GM18498 (cell line): Measurements from ENCODE around the gene PRMT5.
A peak's percentile ranks its signal among the peaks of the same experiment; 100 is the strongest.

Experiments
- ATAC-seq: cut with Tn5 transposase; IDR thresholded peaks from one replicate; pipeline ENCODE4 v1.9.1; 2021; ENCODE audit warnings: mild to moderate bottlenecking, moderate library complexity; ENCODE audit not compliant: unreplicated experiment

PRMT5 gene

DNA sequence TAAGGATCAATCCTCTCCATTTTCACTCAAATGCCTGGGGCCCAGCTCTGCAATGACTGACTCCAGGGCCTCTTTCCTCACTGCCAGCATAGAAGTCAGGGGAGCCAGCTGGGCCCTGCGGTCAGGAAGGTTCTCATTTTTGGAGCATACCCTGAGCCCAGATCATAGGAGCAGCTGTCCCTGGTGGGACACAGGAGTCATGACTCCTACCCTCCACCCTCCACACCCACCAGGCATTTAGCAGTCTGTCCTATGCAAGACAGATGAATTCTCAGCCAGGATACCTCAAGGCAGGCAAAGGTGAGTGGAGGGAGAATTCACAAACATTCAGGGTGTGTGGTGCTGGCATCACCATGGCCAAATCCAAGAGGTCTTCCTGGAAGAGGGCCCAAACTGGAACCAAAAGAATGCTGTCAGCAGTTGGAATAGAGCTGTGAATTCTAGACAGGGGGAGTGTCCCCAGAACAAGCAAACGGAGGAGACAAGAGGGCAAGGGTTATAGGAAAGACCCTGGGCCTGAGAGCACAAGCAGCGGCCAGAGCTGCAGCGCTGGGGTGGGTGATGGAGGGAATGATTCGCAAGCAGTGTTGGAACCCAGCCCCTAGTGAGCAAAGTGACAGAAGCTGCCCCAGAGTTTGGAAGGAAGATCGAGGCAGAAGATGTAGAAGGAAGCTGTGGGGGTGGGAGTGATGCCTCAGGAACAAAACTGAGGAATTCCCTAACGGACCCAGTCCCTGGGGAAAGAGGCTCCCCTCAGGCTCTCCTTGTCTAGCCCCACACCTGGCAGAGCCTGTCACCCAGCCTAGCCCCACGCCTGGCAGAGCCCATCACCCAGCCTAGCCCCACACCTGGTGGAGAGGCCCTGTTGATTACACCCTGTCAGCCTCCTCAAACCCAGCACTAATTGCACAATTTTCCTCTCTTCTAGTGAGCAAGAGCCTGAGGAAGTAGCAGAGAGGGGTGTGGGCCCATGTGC lies 50.6 kb downstream of the PRMT5 start:
- ATAC-seq = no peak

DNA sequence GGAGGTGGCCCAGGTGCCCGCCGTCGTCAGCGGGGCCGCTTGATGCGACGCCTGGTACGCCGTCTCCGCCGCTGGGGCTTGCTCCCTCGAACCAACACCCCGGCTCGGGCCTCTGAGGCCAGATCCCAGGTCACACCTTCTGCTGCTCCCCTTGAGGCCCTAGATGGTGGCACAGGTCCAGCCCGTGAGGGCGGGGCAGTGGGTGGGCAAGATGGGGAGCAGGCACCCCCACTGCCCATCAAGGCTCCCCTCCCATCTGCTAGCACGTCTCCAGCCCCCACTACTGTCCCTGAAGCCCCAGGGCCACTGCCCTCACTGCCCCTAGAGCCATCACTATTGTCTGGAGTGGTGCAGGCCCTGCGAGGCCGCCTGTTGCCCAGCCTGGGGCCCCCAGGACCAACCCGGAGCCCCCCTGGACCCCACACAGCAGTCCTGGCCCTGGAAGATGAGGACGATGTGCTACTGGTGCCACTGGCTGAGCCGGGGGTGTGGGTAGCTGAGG lies 52.1 kb downstream of the PRMT5 start:
- no peak for ATAC-seq

DNA sequence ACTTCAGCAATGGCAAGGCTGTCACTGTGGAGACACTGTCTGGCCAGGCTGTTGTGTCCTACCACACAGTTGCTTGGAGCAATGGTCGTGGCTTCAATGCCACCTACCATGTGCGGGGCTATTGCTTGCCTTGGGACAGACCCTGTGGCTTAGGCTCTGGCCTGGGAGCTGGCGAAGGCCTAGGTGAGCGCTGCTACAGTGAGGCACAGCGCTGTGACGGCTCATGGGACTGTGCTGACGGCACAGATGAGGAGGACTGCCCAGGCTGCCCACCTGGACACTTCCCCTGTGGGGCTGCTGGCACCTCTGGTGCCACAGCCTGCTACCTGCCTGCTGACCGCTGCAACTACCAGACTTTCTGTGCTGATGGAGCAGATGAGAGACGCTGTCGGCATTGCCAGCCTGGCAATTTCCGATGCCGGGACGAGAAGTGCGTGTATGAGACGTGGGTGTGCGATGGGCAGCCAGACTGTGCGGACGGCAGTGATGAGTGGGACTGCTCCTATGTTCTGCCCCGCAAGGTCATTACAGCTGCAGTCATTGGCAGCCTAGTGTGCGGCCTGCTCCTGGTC lies 53.3 kb downstream of the PRMT5 start:
- no peak for ATAC-seq

DNA sequence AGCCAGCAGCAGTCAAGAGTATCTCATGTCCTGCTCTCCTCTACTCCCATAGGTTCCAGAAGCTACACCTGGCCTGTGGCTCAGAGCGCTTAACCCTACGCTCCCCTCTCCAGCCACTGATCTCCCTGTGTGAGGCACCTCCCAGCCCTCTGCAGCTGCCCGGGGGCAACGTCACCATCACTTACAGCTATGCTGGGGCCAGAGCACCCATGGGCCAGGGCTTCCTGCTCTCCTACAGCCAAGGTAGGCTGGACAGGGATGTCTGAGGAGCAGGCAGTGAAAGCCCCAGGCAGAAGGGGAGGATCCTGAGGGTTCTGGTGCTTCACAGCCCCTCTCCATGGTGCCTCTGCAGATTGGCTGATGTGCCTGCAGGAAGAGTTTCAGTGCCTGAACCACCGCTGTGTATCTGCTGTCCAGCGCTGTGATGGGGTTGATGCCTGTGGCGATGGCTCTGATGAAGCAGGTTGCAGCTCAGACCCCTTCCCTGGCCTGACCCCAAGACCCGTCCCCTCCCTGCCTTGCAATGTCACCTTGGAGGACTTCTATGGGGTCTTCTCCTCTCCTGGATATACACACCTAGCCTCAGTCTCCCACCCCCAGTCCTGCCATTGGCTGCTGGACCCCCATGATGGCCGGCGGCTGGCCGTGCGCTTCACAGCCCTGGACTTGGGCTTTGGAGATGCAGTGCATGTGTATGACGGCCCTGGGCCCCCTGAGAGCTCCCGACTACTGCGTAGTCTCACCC lies 54.0 kb downstream of the PRMT5 start:
- ATAC-seq = no peak

DNA sequence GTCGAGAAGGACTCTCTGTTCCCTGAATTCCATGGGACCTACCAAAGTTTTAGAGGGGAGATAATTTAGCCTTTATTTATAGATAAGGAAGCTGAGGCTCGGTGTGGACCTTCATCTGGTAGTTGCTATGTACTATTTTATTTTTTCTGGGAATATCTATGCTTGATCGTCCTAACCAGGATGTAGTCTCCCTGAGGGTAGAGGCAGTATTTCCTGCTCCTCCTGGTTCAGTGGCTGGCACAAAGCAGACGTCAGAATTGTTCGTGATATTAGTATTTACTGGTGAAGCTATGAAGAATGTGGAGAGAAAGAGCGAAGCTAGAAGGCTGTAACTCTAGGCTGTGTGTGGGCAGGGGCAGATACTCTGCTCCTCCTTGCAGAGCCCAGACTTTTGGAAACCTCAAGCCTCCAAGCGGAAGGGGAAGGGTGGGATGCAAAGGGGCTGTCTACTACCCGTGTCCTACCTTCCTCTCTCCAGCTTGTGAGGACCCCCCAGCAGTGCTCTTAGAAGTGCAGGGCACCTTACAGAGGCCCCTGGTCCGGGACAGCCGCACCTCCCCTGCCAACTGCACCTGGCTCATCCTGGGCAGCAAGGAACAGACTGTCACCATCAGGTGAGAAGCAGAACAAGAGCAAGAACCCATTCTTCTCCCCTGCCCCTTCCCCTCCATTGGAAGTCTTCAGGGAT lies 56.2 kb downstream of the PRMT5 start:
- ATAC-seq = no peak

DNA sequence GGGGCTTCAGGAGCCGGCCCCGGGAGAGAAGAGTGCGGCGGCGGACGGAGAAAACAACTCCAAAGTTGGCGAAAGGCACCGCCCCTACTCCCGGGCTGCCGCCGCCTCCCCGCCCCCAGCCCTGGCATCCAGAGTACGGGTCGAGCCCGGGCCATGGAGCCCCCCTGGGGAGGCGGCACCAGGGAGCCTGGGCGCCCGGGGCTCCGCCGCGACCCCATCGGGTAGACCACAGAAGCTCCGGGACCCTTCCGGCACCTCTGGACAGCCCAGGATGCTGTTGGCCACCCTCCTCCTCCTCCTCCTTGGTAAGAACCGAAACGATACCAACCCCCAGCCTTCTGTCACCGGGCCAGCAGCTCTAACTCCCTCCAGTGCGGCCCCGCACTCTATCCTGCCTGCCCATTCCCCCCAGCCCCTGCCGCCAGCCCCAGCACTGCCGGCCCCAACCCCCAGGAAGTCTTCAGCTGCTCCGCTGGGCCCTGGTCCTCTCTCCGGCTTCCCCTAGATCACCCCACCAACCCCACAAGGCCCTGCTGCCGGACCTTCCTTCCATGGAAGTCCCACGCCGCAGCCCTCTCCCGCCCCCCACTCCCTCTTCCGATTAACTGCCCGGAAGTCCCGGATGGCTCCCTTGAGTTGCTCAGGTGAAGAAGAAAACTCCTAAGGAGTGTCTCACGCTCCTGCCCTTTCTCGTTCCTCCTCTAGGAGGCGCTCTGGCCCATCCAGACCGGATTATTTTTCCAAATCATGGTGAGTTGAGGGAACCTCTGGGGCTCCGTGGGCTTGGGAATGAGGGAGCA lies 56.9 kb downstream of the PRMT5 start:
- ATAC-seq = peak; percentile 26

DNA sequence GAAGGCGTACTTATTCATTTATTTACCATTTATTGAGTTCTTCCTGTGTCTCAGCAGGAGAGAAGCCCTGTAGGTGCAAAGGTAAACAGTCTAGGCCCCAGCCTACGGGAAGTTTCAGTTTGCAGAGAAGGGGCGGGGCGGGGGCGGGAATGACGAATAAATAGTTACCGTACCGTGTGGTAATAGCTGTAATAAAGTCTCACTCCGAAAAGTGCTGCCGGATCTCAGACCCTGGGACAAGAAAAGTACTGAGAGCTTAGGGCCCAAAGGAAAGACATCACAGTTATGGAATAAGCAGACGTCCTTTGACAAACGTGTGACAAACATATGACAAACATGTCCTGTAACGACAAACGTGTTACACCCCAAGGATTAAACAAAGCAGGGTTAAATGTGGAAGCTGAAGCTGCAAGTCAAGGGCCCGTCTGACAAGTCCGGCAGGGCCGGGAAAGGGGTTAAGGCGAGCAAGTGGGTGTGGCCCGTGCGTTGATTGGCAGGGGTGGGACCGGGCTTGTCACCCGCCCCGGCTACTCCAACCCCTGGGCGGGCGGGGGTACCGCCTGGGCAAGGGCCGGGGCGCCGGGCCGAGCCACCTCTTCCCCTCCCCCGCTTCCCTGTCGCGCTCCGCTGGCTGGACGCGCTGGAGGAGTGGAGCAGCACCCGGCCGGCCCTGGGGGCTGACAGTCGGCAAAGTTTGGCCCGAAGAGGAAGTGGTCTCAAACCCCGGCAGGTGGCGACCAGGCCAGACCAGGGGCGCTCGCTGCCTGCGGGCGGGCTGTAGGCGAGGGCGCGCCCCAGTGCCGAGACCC lies 57.7 kb downstream of the PRMT5 start, which contains the start of gene LRP10:
Gene LRP10, plus strand, starts transcription at position 517 of the 809 bp plus-strand sequence. CDS start 564 bp downstream, outside the sequence.
- peak; percentile 83 for ATAC-seq

DNA sequence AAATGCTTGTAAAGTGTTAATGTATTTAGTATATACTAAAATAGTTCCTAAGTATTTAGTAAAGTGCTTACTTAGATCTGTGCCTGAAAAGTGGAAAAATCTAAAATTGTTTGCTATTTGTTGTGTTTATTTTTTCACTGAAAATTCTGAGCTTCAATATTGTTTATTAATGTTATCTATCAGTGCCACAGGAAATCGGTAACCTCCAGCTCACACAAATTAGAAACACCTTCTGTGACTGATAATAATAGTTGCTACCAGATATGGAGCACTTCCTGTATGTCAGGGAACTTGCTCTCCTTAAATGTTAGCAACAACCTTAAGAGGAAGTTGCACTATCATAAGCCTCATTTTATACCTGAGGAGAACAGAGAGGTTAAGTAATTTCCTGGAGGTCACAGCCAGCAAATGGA lies 58.4 kb downstream of the PRMT5 start:
- ATAC-seq = peak; percentile 38
